Measurements from ENCODE around the gene GLB1L2.

GRCh38 chr11:134417871-134418840 lies 86.4 kb downstream of the GLB1L2 start:
- TF ChIP-seq CTCF (IDR thresholded peaks at IDR 0.05; ENCODE audit: borderline replicate concordance, extremely low read depth, low read length, poor library complexity, severe bottlenecking) (no peak), EZH2 (IDR thresholded peaks at IDR 0.05; ENCODE audit: borderline replicate concordance, low read depth, low read length, severe bottlenecking) (no peak)

Data from DND-41 (cell line).